ENCODE results near the gene ZP2.
"Not testable (repeated sequence)": the region's sequence is repeated elsewhere in the genome, so short reads cannot be mapped to it uniquely, and the experiment has no call there.

Gene ZP2

DNA sequence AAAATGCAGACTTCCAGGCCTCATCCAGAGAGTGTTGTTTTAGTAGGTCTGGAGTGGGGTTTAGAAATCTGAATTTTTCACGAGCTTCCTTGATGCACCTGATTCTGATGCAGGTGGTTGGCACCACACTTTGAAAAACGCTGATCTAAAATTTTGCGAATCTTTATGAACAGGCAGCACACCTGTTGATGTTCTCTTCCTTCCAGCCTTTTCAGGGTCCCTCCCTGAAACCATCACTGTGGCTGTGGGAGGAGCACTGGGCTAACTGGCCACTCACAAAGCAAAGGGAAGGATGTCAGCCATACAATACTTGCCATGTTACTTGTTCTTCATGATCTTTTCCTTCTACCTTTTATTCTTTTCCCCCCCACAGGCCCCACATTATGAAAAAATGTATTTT lies 38.7 kb downstream of the ZP2 start:
- no peaks in the 10 kb centered on the region for H3K4me1 ChIP-seq (ENCODE audit: control insufficient read depth, low read length)
- H4K20me1 ChIP-seq (ENCODE audit: control insufficient read depth, insufficient read depth, low read depth, low read length): no peaks in the 10 kb centered on the region
- H3K4me2 ChIP-seq (ENCODE audit: low read length): no peak overlapping the region
- no peaks in the 10 kb centered on the region for H3F3A ChIP-seq (ENCODE audit: control insufficient read depth, insufficient read depth)
- no peak overlapping the region for H3K4me3 ChIP-seq (ENCODE audit: low read length)
- H3K79me2 ChIP-seq (ENCODE audit: control insufficient read depth, low read length): peaks cover 3% of the 10 kb centered on the region; the same call in 1 of the 2 replicates
- H3K36me3 ChIP-seq (ENCODE audit: control insufficient read depth, low read length): peaks cover 76% of the 10 kb centered on the region
- H3K9me3 ChIP-seq (ENCODE audit: control insufficient read depth, insufficient read depth, low read length): no peaks in the 10 kb centered on the region
- H3K27me3 ChIP-seq (ENCODE audit: control insufficient read depth, low read length): no peaks in the 10 kb centered on the region
- TF ChIP-seq CTCF (IDR thresholded peaks at IDR 0.05; ENCODE audit: low read depth, low read length, poor library complexity, severe bottlenecking): no peak
- H3K9me2 ChIP-seq (replicated peaks; ENCODE audit: control insufficient read depth, low read length): no peaks in the 10 kb centered on the region
- H3K27ac ChIP-seq (ENCODE audit: low read depth, low read length): no peak overlapping the region

GRCh38 chr16:21170116-21170515 lies 41.3 kb downstream of the ZP2 start:
- peaks cover 74% of the 10 kb centered on the region for H3K36me3 ChIP-seq (ENCODE audit: control insufficient read depth, low read length)
- not testable (repeated sequence) for H3K4me2 ChIP-seq (ENCODE audit: low read length); H4K20me1 ChIP-seq (ENCODE audit: control insufficient read depth, insufficient read depth, low read depth, low read length); H3K9me2 ChIP-seq (replicated peaks; ENCODE audit: control insufficient read depth, low read length); H3K27me3 ChIP-seq (ENCODE audit: control insufficient read depth, low read length); H3F3A ChIP-seq (ENCODE audit: control insufficient read depth, insufficient read depth); H3K79me2 ChIP-seq (ENCODE audit: control insufficient read depth, low read length); H3K4me3 ChIP-seq (ENCODE audit: low read length); H3K4me1 ChIP-seq (ENCODE audit: control insufficient read depth, low read length); H3K27ac ChIP-seq (ENCODE audit: low read depth, low read length); H3K9me3 ChIP-seq (ENCODE audit: control insufficient read depth, insufficient read depth, low read length)

DNA sequence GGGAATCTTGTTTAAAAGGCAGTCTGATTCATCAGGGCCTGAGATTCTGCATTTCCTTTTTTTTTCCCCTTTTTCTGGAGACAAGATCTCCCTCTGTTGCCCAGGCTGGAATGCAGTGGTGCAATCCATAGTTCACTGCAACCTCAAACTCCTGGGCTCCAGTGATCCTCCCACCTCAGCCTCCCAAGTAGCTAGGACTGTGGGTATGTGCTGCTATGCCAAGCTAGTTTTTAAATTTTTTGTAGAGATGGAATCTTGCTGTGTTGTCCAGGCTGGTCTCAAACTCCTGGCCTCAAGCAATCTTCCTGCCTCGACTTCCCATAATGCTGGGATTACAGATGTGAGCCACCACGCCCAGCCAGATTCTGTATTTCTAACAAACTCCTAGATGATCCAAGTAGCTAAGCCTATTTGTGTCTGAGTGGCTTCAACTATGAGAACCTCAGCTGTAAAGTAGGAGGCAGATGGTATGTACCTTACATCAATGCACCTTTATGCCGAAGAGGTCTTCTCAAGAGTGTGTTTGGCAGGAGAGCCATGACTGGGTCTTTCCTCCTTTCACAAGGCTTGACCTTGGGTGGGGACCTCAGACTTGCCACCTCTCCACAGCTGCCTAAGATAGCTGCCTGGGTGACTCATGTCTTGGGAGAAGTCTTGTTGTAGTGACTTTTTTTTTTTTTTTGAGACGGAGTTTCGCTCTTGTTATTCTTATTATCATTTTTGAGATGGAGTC lies 42.0 kb downstream of the ZP2 start:
- Histone ChIP-seq H3K9me2 (replicated peaks; ENCODE audit: control insufficient read depth, low read length) (no peaks in the 10 kb centered on the region), H3F3A (ENCODE audit: control insufficient read depth, insufficient read depth) (no peaks in the 10 kb centered on the region), H3K4me2 (ENCODE audit: low read length) (no peak overlapping the region), H3K4me1 (ENCODE audit: control insufficient read depth, low read length) (no peaks in the 10 kb centered on the region), H4K20me1 (ENCODE audit: control insufficient read depth, insufficient read depth, low read depth, low read length) (no peaks in the 10 kb centered on the region), H3K79me2 (ENCODE audit: control insufficient read depth, low read length) (peaks cover 3% of the 10 kb centered on the region; the same call in 1 of the 2 replicates), H3K4me3 (ENCODE audit: low read length) (no peak overlapping the region), H3K27ac (ENCODE audit: low read depth, low read length) (no peak overlapping the region), H3K36me3 (ENCODE audit: control insufficient read depth, low read length) (peaks cover 74% of the 10 kb centered on the region), H3K9me3 (ENCODE audit: control insufficient read depth, insufficient read depth, low read length) (no peaks in the 10 kb centered on the region), H3K27me3 (ENCODE audit: control insufficient read depth, low read length) (no peaks in the 10 kb centered on the region)
- TF ChIP-seq EZH2phosphoT487 (IDR thresholded peaks at IDR 0.05; ENCODE audit: borderline replicate concordance, low read length) (no peak), CTCF (IDR thresholded peaks at IDR 0.05; ENCODE audit: low read depth, low read length, poor library complexity, severe bottlenecking) (no peak)

GRCh38 chr16:21167929-21168602 lies 43.3 kb downstream of the ZP2 start:
- Histone ChIP-seq H3K36me3 (ENCODE audit: control insufficient read depth, low read length) (peaks cover 73% of the 10 kb centered on the region), H3K79me2 (ENCODE audit: control insufficient read depth, low read length) (peaks cover 6% of the 10 kb centered on the region), H3K9me3 (ENCODE audit: control insufficient read depth, insufficient read depth, low read length) (no peaks in the 10 kb centered on the region), H3K4me3 (ENCODE audit: low read length) (no peak overlapping the region), H3K4me2 (ENCODE audit: low read length) (no peak overlapping the region), H3K27ac (ENCODE audit: low read depth, low read length) (no peak overlapping the region), H3K9me2 (replicated peaks; ENCODE audit: control insufficient read depth, low read length) (no peaks in the 10 kb centered on the region), H3K27me3 (ENCODE audit: control insufficient read depth, low read length) (no peaks in the 10 kb centered on the region), H4K20me1 (ENCODE audit: control insufficient read depth, insufficient read depth, low read depth, low read length) (no peaks in the 10 kb centered on the region), H3F3A (ENCODE audit: control insufficient read depth, insufficient read depth) (no peaks in the 10 kb centered on the region), H3K4me1 (ENCODE audit: control insufficient read depth, low read length) (no peaks in the 10 kb centered on the region)
- no peak for TF ChIP-seq EZH2phosphoT487 (IDR thresholded peaks at IDR 0.05; ENCODE audit: borderline replicate concordance, low read length)
- TF ChIP-seq CTCF (IDR thresholded peaks at IDR 0.05; ENCODE audit: low read depth, low read length, poor library complexity, severe bottlenecking): no peak
